ENCODE results near the gene POLR1E.

DNA sequence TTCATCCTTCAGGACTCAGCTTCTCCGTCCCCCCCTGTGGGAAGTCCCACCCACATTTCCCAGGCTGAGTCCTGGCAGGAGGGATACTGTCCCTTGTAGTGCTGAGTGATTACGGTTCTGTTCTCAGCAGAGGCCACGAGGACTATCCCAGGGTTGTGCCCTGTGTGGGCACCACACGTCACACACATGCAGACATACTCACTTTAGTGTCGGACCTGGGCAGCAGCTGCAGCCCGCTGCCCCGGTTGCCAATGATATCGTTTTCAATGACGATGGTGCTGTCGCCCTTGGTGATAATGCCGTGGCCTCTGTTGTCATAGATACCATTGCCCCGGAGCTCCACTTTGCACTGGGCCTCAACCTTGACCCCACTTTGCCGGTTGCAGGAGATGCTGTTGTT, 32.2 kb downstream of the POLR1E start:
- TF ChIP-seq JUND (IDR thresholded peaks at IDR 0.05) (no peak), YY1 (IDR thresholded peaks at IDR 0.05) (no peak), REST (IDR thresholded peaks at IDR 0.05) (no peak), TAF1 (conservative IDR thresholded peaks at IDR 0.05) (no peak), RAD21 (IDR thresholded peaks at IDR 0.05) (no peak), HNF4A (conservative IDR thresholded peaks at IDR 0.05) (no peak), ATF3 (IDR thresholded peaks at IDR 0.05) (no peak), SP1 (IDR thresholded peaks at IDR 0.05) (no peak), MAX (IDR thresholded peaks at IDR 0.05) (no peak)
- TF ChIP-seq, protein P1, sequence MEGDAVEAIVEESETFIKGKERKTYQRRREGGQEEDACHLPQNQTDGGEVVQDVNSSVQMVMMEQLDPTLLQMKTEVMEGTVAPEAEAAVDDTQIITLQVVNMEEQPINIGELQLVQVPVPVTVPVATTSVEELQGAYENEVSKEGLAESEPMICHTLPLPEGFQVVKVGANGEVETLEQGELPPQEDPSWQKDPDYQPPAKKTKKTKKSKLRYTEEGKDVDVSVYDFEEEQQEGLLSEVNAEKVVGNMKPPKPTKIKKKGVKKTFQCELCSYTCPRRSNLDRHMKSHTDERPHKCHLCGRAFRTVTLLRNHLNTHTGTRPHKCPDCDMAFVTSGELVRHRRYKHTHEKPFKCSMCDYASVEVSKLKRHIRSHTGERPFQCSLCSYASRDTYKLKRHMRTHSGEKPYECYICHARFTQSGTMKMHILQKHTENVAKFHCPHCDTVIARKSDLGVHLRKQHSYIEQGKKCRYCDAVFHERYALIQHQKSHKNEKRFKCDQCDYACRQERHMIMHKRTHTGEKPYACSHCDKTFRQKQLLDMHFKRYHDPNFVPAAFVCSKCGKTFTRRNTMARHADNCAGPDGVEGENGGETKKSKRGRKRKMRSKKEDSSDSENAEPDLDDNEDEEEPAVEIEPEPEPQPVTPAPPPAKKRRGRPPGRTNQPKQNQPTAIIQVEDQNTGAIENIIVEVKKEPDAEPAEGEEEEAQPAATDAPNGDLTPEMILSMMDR (IDR thresholded peaks at IDR 0.05; ENCODE audit: low read depth, low read length, missing input control): no peak
- TF ChIP-seq, protein P2, sequence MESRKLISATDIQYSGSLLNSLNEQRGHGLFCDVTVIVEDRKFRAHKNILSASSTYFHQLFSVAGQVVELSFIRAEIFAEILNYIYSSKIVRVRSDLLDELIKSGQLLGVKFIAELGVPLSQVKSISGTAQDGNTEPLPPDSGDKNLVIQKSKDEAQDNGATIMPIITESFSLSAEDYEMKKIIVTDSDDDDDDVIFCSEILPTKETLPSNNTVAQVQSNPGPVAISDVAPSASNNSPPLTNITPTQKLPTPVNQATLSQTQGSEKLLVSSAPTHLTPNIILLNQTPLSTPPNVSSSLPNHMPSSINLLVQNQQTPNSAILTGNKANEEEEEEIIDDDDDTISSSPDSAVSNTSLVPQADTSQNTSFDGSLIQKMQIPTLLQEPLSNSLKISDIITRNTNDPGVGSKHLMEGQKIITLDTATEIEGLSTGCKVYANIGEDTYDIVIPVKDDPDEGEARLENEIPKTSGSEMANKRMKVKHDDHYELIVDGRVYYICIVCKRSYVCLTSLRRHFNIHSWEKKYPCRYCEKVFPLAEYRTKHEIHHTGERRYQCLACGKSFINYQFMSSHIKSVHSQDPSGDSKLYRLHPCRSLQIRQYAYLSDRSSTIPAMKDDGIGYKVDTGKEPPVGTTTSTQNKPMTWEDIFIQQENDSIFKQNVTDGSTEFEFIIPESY (IDR thresholded peaks at IDR 0.05): no peak
